GM18909 (cell line): ENCODE measurements around the gene SON.
"Not testable (repeated sequence)": the region's sequence is repeated elsewhere in the genome, so short reads cannot be mapped to it uniquely, and the experiment has no call there.

Source experiments
- ATAC-seq: cut with Tn5 transposase; IDR thresholded peaks from one replicate; pipeline ENCODE4 v1.9.1; 2021; ENCODE audit warnings: mild to moderate bottlenecking; ENCODE audit not compliant: unreplicated experiment, poor library complexity

Gene SON

DNA sequence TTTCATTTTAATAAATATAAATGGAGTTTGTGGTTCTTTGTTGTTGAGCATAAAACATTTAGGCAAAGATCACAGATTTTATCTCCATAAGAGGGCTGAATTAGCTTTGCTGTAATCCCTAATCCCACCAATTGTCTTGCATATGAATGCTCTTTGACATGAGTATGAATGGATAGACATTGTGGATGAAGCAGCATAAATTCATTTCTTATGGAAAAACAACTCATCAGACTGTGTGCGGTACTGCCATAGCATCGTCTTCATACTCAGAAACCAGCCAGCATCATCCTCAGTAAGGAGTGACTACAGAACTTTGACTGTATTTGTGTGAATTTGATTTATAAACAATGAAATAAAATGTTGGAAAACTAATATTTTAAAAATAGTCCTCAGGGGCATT lies 19.6 kb downstream of the SON start:
- ATAC-seq: no peak

DNA sequence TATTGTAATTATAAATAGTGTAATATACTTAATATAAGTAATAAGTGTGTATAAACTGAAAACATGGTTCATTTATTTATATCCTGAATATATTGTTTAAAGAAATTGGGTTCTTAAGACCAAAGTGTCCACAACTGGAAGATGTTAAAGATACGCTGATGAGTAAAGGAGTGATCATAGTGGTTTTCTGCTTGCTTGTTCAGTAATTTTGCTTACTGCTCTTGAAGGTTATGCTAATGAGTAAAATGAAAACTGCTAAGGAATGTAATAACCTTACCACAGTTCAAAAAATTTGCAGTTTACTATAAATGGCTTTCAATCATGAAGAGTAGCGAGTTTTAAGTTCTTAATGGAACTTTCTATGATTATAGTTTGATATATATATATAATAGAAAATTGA lies 23.7 kb downstream of the SON start:
- no peak for ATAC-seq

DNA sequence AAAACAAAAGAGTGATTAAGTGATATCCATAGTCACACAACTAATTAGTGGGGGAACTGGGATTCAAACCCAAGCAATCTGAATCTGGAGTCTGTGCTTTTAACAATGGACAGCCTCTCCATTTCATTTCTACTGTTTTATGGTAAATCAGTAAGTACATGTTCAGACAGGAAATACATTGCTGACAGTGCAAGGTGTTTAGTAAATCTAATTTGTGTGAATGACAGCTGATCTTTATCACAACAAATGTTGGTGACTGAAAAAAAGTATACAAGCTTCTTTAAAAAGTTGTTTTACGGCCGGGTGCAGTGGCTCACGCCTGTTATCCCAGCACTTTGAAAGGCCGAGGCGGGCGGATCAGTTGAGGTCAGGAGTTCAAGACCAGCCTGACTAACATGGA lies 25.1 kb downstream of the SON start:
- no peak for ATAC-seq

DNA sequence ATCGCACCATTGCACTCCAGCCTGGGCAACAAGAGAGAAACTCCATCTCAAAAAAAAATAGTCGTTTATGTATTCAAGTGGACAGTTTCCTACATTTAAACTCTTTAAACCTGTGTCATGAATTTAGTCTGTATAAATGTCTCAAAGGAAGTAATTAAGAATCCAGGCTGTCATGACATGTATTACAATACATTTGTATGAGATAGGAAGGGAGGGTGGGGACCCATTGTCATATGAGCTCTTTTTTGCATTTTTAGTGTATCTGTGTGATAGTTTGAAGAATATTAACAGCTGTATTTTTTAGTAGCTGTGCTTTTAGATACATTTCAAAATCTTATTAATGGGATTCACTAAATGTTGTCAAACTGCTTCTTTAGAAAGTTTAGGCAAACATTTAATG lies 25.6 kb downstream of the SON start:
- no peak for ATAC-seq

DNA sequence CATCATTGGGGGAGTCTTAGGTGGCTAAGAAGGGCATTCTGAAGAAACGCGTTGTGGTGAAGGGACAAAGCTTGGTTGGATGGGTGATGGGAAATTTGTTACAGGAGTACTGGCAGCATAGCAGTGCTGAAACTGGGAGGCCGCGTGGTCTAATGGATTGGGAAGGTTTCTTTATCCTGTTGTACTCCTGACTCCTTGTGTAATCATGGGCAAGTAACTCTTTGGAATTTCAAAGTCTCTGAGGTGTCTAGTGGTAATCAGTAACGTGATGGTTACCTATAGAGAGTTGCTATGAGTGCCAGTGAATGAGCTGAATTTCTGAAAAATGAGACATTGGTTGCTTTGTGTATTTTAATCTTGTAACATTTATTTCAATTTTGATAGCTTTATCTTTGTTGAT lies 27.2 kb downstream of the SON start:
- no peak for ATAC-seq

DNA sequence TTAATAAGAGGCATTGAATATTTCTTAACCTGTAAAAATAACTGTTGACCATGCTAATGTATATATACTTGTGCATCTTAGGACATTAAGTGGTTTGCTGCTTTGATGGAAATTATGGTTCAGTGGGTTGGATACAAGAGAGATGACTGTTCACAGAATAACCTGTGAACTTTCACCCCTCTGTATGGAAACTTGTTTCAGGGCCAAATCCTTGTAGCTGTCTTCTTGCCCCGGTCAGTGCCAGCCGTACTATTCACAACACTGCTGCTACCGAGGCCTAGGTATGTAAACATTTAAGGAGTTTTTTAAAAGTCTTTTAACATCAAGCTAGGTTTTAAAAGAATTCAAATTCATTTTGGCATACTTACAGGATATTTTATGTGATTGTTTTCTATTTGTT lies 29.5 kb downstream of the SON start:
- ATAC-seq: no peak

DNA sequence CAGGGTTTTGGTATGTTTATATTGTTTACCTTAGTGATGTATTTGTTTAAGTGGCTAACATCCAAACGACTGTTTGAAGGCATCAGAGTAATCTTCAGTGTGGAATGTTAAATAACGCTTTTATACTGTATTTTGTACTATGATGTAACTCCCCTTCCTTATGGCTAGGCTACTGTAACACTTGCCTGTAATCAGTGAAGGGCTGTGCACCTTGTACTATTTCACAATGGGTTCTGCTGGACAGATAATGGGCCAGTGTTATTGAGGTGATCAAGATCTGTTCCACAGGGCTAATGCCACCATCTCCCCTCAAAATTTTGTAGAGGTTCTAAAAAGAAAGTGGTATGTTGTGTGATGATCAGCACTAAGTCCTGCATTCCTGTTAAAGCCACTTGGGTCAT lies 33.9 kb downstream of the SON start:
- ATAC-seq: not testable (repeated sequence)

DNA sequence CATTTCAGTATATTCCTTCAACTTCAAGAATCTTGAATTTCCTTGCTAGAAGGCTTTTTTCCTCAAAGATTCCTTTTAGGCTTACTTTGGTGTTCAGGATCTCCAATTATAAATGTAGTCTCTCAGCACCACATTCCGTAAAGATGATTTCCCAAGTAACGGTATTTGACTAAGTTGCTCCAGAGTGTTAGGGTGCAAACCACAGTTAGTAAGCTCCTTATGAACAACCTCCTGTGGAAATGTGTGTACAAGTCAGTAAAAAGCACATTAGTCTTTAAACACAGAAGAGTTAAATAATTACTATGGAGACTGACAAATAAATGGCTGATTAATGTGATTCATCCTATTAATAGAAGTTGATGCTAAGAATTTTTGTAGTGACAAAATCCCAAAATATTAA lies 35.4 kb downstream of the SON start:
- ATAC-seq: no peak

DNA sequence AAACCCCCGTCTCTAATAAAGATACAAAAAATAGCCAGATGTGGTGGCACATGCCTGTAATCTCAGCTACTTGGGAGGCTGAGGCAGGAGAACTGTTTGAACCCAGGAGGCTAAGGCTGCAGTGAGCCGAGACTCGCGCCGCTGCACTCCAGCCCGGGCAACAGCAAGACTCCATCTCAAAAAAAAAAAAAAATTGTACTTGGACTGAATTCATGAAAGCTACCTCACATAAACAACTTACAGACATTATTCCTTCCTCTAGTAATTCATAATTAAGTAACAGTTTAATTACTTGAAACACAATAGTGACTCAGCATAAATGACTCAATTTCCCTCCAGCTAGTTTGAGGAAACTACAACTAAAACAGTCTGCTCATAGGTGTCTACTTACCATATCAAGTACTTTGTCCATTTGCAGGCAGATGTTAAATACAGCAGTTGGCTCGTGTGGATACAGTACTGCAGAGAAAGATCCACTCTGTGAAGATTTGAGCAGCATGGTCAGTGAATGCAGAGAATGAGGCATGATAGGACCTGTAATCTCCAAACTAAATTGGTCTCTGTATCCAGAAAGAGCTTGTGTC lies 36.2 kb downstream of the SON start:
- ATAC-seq: no peak

DNA sequence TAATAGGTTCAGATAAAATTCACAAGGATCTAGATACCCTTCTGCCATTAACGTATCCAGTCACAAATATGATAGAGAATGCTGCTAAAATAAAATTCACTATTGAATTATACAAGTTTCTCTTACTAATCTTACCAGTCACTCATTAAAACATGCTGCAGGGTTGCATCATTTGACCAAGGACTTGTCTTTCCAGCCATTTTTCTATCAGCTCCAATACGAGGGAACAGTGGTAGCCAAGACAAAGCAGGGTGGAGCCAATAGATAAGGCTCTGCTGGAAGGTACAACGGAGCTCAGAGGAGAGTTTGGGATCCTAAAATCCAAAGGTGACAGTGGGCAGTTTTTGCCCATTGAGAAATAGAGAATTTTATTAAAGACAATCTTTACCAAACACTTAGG lies 41.6 kb downstream of the SON start:
- no peak for ATAC-seq

DNA sequence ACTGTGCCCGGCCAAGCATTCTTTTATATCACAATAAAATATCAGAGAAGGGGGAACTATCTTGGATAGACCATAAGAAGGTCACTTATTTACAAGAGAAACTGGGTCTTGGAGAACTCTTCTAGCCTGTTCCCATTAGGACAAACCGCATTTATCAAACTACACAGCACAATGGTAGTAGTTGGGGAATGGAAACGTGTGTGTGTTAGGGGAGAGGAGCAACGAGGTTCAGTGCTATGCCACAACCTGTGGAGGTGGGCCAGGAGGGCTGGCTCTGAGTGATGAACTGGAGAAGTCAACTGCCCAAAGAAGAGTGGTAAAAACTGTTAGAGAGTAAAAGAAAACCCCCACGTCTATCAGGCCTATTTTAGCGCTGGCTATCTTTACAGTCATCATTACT lies 44.1 kb downstream of the SON start:
- no peak for ATAC-seq

DNA sequence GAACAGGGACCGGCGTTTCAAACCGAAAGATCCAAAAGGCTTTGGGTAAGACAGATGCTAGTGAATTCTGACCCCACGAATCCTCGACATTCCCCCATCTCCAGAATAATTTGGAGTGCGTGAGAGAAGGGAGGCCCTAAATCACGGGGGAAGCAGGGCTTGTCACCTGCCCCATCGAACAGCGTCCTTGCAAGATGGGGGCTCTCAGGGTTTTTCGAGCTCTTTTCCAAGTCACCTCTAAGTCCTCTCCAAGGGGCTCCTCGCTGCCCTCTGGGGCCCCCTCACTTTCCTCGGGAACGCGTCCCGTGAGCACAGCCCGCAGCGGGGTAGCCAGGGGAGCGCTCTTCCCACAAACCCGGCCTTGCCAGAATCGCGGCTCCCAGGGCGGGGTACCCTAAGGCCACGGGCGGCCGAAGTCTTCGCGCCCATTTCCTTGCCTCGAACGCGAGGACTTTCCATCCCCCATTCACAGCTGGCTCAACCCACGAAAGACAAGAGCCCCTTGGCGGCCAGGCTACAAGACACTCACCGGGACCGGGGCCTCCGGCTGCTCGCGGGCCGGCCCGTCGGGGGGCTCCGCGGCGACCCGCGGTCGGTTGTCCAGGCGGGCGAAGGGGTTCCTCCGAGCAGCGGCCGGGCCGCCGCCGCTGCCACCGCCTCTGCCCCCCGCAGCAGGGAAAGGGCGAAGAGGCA lies 45.1 kb downstream of the SON start:
- ATAC-seq: peak; percentile 45

DNA sequence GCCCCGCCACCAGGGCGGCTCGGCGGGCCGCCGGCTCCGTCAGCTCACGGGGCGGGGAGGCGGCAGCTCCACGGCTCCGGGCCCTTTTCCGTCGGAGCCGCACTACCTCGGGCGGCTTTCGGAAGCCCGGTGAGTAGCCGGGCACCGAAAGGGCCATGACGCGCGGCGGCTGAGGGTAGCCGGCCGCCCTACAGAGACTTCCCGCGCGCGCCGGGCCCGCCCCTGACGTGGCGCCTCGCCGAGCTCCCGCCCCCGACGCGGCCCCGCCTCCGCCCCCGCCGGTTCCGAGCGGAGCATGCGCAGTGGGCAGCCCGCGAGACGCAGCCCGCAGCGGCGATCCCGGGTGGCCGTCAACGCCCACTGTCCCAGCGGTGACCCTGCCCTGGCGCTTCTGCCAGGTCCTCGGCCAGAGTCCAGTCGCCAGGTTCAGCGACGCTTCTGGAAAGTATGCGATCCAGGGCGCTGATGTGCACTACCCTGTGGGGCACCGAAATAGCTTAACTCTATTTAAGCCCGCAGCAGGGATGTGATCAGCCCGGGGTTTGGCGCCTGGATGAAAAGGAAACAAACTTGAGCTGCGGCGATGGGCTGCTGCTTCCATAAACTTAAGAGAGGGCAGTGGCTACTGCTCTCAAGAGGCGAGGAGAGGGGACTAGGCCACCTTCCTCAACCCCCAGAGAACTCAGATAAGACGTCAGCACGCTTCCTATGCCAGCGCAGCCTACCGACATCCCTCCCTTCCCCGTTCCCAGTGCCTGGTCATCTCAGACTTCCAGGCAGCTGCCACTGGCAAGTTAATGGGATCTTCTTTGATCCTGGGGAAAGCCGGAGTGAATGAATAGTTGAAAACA lies 45.9 kb downstream of the SON start, which contains the start of gene DONSON:
DONSON (minus strand) TSS at position 200 of the 851 bp plus-strand sequence; CDS start at position 157, 43 bp downstream.
- ATAC-seq: peak; percentile 92

DNA sequence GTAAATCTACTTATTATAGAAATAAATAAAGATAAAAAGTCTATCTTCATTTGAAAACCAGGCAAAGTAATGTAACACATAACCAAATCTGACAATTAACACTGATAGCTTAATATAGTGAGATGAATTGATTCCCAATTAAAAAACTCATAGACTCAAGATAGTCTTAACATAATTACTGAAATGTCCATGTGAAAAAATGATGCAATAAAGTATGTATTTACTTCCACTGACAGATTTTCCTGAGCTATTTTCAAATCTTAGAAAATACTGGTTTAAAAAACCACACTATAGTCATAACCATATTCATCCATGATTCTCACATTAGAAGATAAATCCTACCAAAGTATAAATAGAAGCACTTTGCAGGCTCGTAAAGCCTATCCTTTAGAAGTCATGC lies 55.2 kb downstream of the SON start:
- no peak for ATAC-seq

DNA sequence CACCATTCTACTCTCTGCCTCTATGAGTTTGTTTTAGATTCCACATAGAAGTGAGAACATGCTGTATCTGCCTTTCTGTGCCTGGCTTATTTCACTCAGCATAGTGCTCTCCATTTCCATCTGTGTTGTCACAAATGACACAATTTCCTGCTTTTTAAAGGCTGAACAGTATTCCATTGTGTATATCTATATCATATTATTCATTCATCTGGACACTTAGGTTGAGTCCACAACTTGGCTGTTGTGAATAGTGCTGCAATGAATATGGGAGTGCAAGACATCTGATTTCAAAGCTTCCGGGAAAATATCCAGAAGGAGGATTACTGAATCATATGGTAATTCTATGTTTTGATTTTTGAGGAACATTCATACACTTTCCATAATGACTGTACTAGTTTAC lies 65.7 kb downstream of the SON start:
- no peak for ATAC-seq

DNA sequence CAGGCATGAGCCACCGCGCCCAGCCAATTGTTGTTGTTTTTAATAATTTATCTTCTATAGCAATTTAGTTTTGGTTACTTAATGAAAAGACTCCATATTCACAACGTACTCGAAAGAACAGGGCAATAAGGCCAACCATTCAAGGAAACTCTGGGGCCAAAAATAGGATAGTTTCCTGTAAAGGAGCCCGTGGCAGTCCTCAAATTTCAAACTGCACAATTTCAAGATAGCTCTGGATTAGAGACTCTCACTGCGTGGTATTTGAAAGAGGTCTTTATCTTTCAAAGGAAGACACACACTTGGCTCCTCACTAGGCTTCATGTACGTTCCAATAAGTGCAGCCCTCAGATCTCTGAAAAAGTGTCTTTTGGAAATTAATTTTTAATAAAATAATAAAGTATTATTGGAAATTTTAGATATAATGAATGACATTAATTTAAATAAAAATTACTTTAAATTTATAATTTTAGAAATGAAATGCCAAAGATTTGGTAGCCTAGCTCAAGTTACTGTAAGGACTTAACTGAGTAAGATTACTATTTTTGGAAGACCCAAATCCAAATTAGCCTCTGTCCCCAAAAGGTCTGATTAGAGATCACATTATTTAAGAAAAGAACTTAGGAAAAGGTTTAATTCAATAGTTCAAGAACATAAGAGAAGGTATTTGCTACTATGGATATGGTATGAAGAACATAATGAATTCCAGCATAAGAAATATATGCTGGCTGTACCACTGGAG lies 68.3 kb downstream of the SON start:
- ATAC-seq: no peak

DNA sequence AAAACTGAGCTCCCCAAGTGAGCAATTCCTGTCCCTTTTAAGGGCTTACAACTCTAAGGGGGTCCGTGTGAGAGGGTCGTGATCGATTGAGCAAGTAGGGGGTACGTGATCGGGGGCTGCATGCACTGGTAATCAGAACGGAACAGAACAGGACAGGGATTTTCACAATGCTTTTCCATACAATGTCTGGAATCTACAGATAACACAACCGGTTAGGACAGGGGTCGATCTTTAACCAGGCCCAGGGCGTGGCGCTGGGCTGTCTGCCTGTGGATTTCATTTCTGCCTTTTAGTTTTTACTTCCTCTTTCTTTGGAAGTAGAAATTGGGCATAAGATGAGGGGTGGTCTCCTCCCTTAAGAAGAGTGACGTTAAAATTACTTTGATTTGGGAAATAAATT lies 74.7 kb downstream of the SON start:
- not testable (repeated sequence) for ATAC-seq

DNA sequence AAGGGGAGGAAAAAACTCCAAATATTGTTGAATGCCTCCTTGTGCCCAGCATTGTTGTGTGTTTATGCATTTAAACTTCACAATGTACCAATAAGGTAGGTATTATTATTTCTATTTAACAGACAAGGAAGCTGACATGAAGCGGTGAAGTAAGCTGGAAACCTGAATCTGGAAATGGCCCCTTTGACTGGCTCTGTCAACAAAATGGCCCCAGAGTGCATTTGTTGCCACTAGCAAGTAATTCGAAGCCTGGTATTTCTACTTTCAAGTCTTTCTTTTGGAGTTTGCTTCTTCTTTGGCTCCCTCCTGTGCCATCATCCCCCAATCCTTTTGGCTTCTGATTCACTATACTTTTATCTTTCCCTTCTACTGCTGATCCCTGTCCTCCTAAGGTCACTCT lies 75.6 kb downstream of the SON start:
- ATAC-seq: no peak

DNA sequence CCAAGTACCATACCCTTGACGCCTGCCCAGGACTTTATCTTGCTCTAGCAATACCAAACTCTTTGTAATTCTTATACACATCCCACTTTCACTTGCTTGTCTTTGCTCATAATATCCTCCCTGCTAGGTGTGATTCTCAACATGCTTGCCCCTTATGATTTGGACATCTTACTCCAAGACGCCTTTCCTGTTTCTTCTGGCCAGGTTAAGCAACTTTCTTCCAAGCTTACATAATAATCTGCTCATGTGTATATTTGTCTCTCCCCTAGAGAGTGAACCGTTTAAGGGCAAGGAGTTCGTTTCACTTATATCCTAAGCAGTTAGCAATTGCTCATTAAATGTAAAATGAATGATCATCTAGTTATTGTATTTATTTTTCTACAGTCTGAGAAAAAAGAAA lies 76.9 kb downstream of the SON start:
- ATAC-seq: no peak

DNA sequence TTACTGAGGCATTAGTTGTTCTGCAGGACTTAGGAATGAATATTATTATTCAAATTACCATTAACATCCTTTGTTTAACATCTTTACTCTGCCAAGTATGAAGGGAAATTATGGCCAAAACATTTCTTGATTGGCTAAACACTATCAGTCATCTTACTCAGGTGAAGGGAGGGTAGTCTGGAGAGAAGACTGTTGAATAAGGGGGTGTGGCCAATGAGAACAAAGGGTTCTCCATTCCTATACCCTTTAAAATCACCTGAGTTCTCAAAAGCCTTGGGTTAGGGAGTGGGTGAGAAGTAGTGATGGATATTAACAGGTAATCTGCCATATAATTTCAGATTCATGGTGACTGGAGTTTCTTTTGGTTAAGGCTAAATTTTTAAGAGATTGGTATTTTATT lies 79.4 kb downstream of the SON start:
- no peak for ATAC-seq

DNA sequence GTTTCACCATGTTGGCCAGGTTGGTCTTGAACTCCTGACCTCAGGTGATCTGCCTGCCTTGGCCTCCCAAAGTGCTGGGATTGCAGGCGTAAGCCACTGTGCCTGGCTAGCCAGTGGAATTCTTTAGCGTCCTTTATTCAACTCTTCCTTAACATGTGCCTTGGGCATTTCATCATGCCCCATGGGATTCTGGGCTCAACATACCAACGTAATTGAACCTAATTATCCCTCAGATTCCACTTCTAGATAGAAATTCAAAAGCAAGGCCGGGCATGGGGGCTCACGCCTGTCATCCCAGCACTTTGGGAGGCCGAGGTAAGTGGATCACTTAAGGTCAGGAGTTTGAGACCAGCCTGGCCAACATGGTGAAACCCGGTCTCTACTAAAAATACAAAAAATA lies 83.3 kb downstream of the SON start:
- not testable (repeated sequence) for ATAC-seq
